Gastrocnemius medialis (tissue), 4 donors: ENCODE data around the gene RFC4. TPM values are rescaled to one million over a fixed set of nuclear protein-coding genes. Genes with fewer than 3 reads are reported as not detected.

Experiments used
- ATAC-seq, 2 donors: fragments of 150-250 bp; one replicate each; pipeline ENCODE4 v1.9.1; 2016
- DNase-seq, 2 donors: peaks; one replicate each; pipeline ENCODE4 v3.0.0-alpha.2; 2019
- H3K27ac ChIP-seq, 4 donors: fragments of 200-600 bp; sonication (generic); 1 replicate in 1 of 4; 2 replicates in 3 of 4; pipeline ENCODE4 v1.5.1; 2016 to 2018; ENCODE audit warnings: mild to moderate bottlenecking in 2 of 4, moderate library complexity in 1 of 4
- H3K27me3 ChIP-seq, 3 donors: fragments of 200-600 bp; sonication (generic) in 2 of 3; 1 replicate in 1 of 3; 2 replicates in 2 of 3; pipeline versions ENCODE4 v1.5.1 to v1.6.0; 2016 to 2019; ENCODE audit warnings: mild to moderate bottlenecking in 1 of 3, moderate library complexity in 1 of 3
- H3K36me3 ChIP-seq, 2 donors: fragments of 200-600 bp; sonication (generic) in 1 of 2; one replicate each; pipeline ENCODE4 v1.5.1; 2017 to 2018
- H3K4me1 ChIP-seq, 2 donors: fragments of 200-600 bp; sonication (generic) in 1 of 2; one replicate each; pipeline ENCODE4 v1.5.1; 2016 to 2017; ENCODE audit warnings: mild to moderate bottlenecking in 2 of 2
- H3K4me3 ChIP-seq, 4 donors: fragments of 200-600 bp; sonication (generic) in 3 of 4; 1 replicate in 1 of 4; 2 replicates in 3 of 4; pipeline ENCODE4 v1.5.1; 2016 to 2019; ENCODE audit warnings: mild to moderate bottlenecking in 2 of 4
- H3K9me3 ChIP-seq, 3 donors: fragments of 200-600 bp; sonication (generic) in 2 of 3; 1 replicate in 1 of 3; 2 replicates in 2 of 3; pipeline ENCODE4 v1.5.1; 2016 to 2019
- CTCF ChIP-seq, 5 experiments: fragments of 450-650 bp in 3 of 5; fragments of 200-600 bp in 2 of 5; sonication (generic) in 2 of 5; IDR thresholded peaks in 4 of 5; conservative IDR thresholded peaks in 1 of 5; 1 replicate in 4 of 5; 2 replicates in 1 of 5; pipeline ENCODE4 v1.5.1; 2016 to 2019; ENCODE audit warnings: antibody characterized with exemption in 5 of 5, mild to moderate bottlenecking in 3 of 5, moderate library complexity in 3 of 5
- POLR2A ChIP-seq, 2 donors: fragments of 450-650 bp; IDR thresholded peaks; one replicate each; pipeline ENCODE4 v1.6.1; 2017; ENCODE audit warnings: antibody characterized with exemption in 2 of 2, mild to moderate bottlenecking in 2 of 2, moderate library complexity in 2 of 2
- in situ Hi-C, 4 donors: fragments of 200-750 bp; cut with MboI; loops; one replicate each; pipeline versions ENCODE4 v1.15.0 to v1.8.0; 2017; ENCODE audit warnings: low sequenced_read_pairs in 4 of 4
- intact Hi-C: fragments of 100-400 bp; cut with DNase I; formaldehyde crosslinking; loops from one replicate; pipeline ENCODE4 v1.15.1; 2023; ENCODE audit warnings: low total_unique reads
- total RNA-seq, 4 donors: library from RNA; depleted of rRNA; stranded (reverse); fragments of >200 nt; gene quantifications; one replicate each; pipeline versions ENCODE4 v1.1.0 to v1.2.3, GENCODE V29; 2016

RFC4 gene
- total RNA-seq, 4 donors from 2014 or later, result 4.5 to 15.1 (median 7.3) TPM

- Histone ChIP-seq H3K27ac (peak within 1 kb of the TSS; percentile 88 to 99 (median 96)), H3K4me3 (peak within 1 kb of the TSS; percentile 63 to 93 (median 86)), H3K36me3 (peaks cover 11 to 41% of the 10 kb centered on the region in 2 donors), H3K4me1 (peaks cover 38 to 47% of the 10 kb centered on the region in 2 donors), H3K9me3 (no peaks in the 10 kb centered on the region), H3K27me3 (no peaks in the 10 kb centered on the region)
- TF ChIP-seq POLR2A (IDR thresholded peaks at IDR 0.05) (peak; percentile 83 to 95), CTCF (IDR thresholded peaks at IDR 0.05 in 4 of 5, conservative IDR thresholded peaks at IDR 0.05 in 1 of 5) (peak in 1 of 5 experiments; percentile 28)
- in situ Hi-C loops (loop anchor here in 3 of 4 donors (25.0 kb wide), 3 partner anchors 221 to 1196 kb away; partner anchors contain the start of genes TRA2B (in 3 of the 3), DNAJB11 (in 1 of the 3), SENP2 (in 1 of the 3) and TBCCD1 (in 1 of the 3)), intact Hi-C loops (loop anchor here (1.0 to 10.0 kb wide), 7 partner anchors 23 to 1196 kb away; partner anchors contain the start of genes DNAJB11, ETV5, RFC4 and SENP2)
- peak; percentile 81 to 88 for ATAC-seq
- DNase-seq, result peak; percentile 78 to 86
Measured at GRCh38 chr3:186783058-186783730, 23.1 kb downstream of the RFC4 start, which contains the start of gene EIF4A2. Gene EIF4A2, plus strand, starts transcription at chr3:186783577. Its CDS starts 34 bp downstream, at chr3:186783611.

GRCh38 chr3:186782542-186783057 is 23.7 kb downstream of the RFC4 start:
- Histone ChIP-seq H3K4me1 (peaks cover 32 to 41% of the 10 kb centered on the region in 2 donors), H3K27me3 (no peaks in the 10 kb centered on the region), H3K36me3 (peaks cover 11 to 35% of the 10 kb centered on the region in 2 donors), H3K4me3 (peak overlapping the region; percentile 63 to 93 (median 86)), H3K9me3 (no peaks in the 10 kb centered on the region), H3K27ac (peak overlapping the region; percentile 88 to 99 (median 96))
- TF ChIP-seq POLR2A (IDR thresholded peaks at IDR 0.05) (no peak), CTCF (IDR thresholded peaks at IDR 0.05 in 4 of 5, conservative IDR thresholded peaks at IDR 0.05 in 1 of 5) (no peak)
- in situ Hi-C loops, result loop anchor here in 3 of 4 donors (25.0 kb wide), 3 partner anchors 220 to 1195 kb away; partner anchors contain the start of genes TRA2B (in 3 of the 3), DNAJB11 (in 1 of the 3), SENP2 (in 1 of the 3) and TBCCD1 (in 1 of the 3)
- DNase-seq (no peak), ATAC-seq (peak in 1 of 2 donors; percentile 15)
- intact Hi-C loops, result loop anchor here (1.0 to 10.0 kb wide), 7 partner anchors 24 to 1195 kb away; partner anchors contain the start of genes DNAJB11, ETV5, RFC4 and SENP2

GRCh38 chr3:186779204-186779603 is 27.1 kb downstream of the RFC4 start:
- in situ Hi-C loops (loop anchor here in 3 of 4 donors (25.0 kb wide), 3 partner anchors 217 to 1192 kb away; partner anchors contain the start of genes TRA2B (in 3 of the 3), DNAJB11 (in 1 of the 3), SENP2 (in 1 of the 3) and TBCCD1 (in 1 of the 3)), intact Hi-C loops (no loop called here)
- no peak overlapping the region for H3K4me3 ChIP-seq
- peaks cover 0 to 7% of the 10 kb centered on the region in 2 donors for H3K4me1 ChIP-seq
- ATAC-seq, result no peak
- H3K27ac ChIP-seq, result no peak overlapping the region
- peaks cover 0 to 12% (median 0%) of the 10 kb centered on the region in 3 donors for H3K27me3 ChIP-seq
- H3K36me3 ChIP-seq, result peaks cover 0 to under 1% of the 10 kb centered on the region in 2 donors
- TF ChIP-seq POLR2A (IDR thresholded peaks at IDR 0.05) (no peak), CTCF (IDR thresholded peaks at IDR 0.05 in 4 of 5, conservative IDR thresholded peaks at IDR 0.05 in 1 of 5) (no peak)
- no peak for DNase-seq
- H3K9me3 ChIP-seq, result no peaks in the 10 kb centered on the region

- Histone ChIP-seq H3K27me3 (peaks cover 0 to 12% (median 3%) of the 10 kb centered on the region in 3 donors), H3K4me1 (peaks cover 0 to 4% of the 10 kb centered on the region in 2 donors), H3K9me3 (no peaks in the 10 kb centered on the region), H3K27ac (no peak overlapping the region), H3K4me3 (no peak overlapping the region), H3K36me3 (no peaks in the 10 kb centered on the region)
- in situ Hi-C loops (loop anchor here in 3 of 4 donors (25.0 kb wide), 3 partner anchors 214 to 1189 kb away; partner anchors contain the start of genes TRA2B (in 3 of the 3), DNAJB11 (in 1 of the 3), SENP2 (in 1 of the 3) and TBCCD1 (in 1 of the 3)), intact Hi-C loops (no loop called here)
- no peak for ATAC-seq
- TF ChIP-seq POLR2A (IDR thresholded peaks at IDR 0.05) (no peak), CTCF (IDR thresholded peaks at IDR 0.05 in 4 of 5, conservative IDR thresholded peaks at IDR 0.05 in 1 of 5) (no peak)
- DNase-seq, result no peak
Measured at GRCh38 chr3:186775999-186776398, 30.3 kb downstream of the RFC4 start.
